Astrocyte of the cerebellum (primary cell): ENCODE data around the gene MGAT4D.

Experiments used
- DNase-seq: peaks from one replicate; pipeline ENCODE4 v3.0.0-alpha.2; 2011; ENCODE audit warnings: low read depth
- H3K4me3 ChIP-seq: 2 replicates; pipeline ENCODE4 v1.5.1; 2011; ENCODE audit warnings: mild to moderate bottlenecking, low read depth, low read length, moderate library complexity
- CTCF ChIP-seq: IDR thresholded peaks from 2 replicates; pipeline ENCODE4 v1.5.1; 2012; ENCODE audit warnings: low read length, low read depth, moderate library complexity, mild to moderate bottlenecking; ENCODE audit errors: missing control alignments
- in situ Hi-C: cut with HindIII; loops from 2 replicates; pipeline ENCODE4 v1.10.0; 2017; ENCODE audit warnings: low sequenced_read_pairs

MGAT4D gene

GRCh38 chr4:140408974-140409373 lies 89.1 kb downstream of the MGAT4D start:
- H3K4me3 ChIP-seq: no peak overlapping the region
- in situ Hi-C loops: no loop called here
- DNase-seq: no peak
- no peak for TF ChIP-seq CTCF

- DNase-seq: no peak
- in situ Hi-C loops: no loop called here
- no peak overlapping the region for H3K4me3 ChIP-seq
- TF ChIP-seq CTCF: no peak
These were observed 91.8 kb downstream of the MGAT4D start for GRCh38 chr4:140406292-140406691.

GRCh38 chr4:140400111-140400510 lies 98.0 kb downstream of the MGAT4D start:
- H3K4me3 ChIP-seq: no peak overlapping the region
- no peak for DNase-seq
- no peak for TF ChIP-seq CTCF
- in situ Hi-C loops: no loop called here

- no peak overlapping the region for H3K4me3 ChIP-seq
- TF ChIP-seq CTCF: no peak
- in situ Hi-C loops: no loop called here
- no peak for DNase-seq
These were observed 102.4 kb downstream of the MGAT4D start for GRCh38 chr4:140395668-140396067.
